HepG2 (cell line): ENCODE data around the gene ZNF512B. TPM values are rescaled to one million over a fixed set of nuclear protein-coding genes. Genes with fewer than 3 reads are reported as not detected.

Experiments used
- HNF4A ChIP-seq: sonication (generic); formaldehyde crosslinking; IDR thresholded peaks from 2 replicates; pipeline ENCODE4 v1.4.0; 2020; ENCODE audit warnings: missing genetic modification reagents
- IKZF1 ChIP-seq: fragments of 450-650 bp; IDR thresholded peaks from 2 replicates; pipeline ENCODE4 v1.7.1; 2016
- MTF1 ChIP-seq: sonication (generic); formaldehyde crosslinking; IDR thresholded peaks from 2 replicates; pipeline ENCODE4 v1.5.0; 2020; ENCODE audit warnings: missing genetic modification reagents
- RBFOX2 ChIP-seq: fragments of 200-400 bp; formaldehyde crosslinking; IDR thresholded peaks from 2 replicates; pipeline ENCODE4 v1.6.1; 2017; ENCODE audit warnings: low read depth, mild to moderate bottlenecking, low read length
- SP5 ChIP-seq: IDR thresholded peaks from 2 replicates; pipeline ENCODE4 v1.6.1; 2016; ENCODE audit warnings: low read depth, borderline replicate concordance
- ZBED4 ChIP-seq: sonication (generic); formaldehyde crosslinking; IDR thresholded peaks from 2 replicates; pipeline ENCODE4 v1.4.0; 2020; ENCODE audit warnings: missing genetic modification reagents, borderline replicate concordance
- ZBTB2 ChIP-seq: sonication (generic); formaldehyde crosslinking; IDR thresholded peaks from 2 replicates; pipeline ENCODE4 v1.8.0; 2022; ENCODE audit warnings: low read depth, missing genetic modification reagents
- ZSCAN29 ChIP-seq: sonication (generic); formaldehyde crosslinking; conservative IDR thresholded peaks from 2 replicates; pipeline ENCODE4 v1.4.0; 2020; ENCODE audit warnings: mild to moderate bottlenecking, missing genetic modification reagents
- polyA plus RNA-seq, 8 experiments: library from polyadenylated mRNA; depleted of rRNA in 3 of 8; stranded (reverse) in 7 of 8; unstranded in 1 of 8; fragments of >200 nt; fragmentation: Illumina TruSeq in 4 of 8; extraction: Trizol in 4 of 8; gene quantifications; 2 replicates each; pipeline versions ENCODE4 v1.2.1 to v1.2.3, GENCODE V29; 2011 to 2016; ENCODE audit warnings: low read depth in 4 of 8, missing spikeins in 1 of 8, mixed read lengths in 1 of 8; ENCODE audit not compliant: insufficient read depth in 1 of 8
- total RNA-seq, 5 experiments: library from RNA; depleted of rRNA; stranded (reverse); fragments of >200 nt; fragmentation: Illumina TruSeq; extraction: Trizol; gene quantifications; 2 replicates each; pipeline ENCODE4 v1.2.3, GENCODE V29; 2016; ENCODE audit warnings: low read depth in 1 of 5

ZNF512B gene
- total and polyA plus RNA-seq, 2 of the 13 experiments (the other 11 are each of a cell fraction or from before 2014, with no cell fraction given) = 11.5 to 30.6 TPM

GRCh38 chr20:63968928-63969760, 586 bp downstream of the ZNF512B start (continued):
- TF ChIP-seq ZBED4 (CRISPR knock-in tag) = no peak
- 0 out of 2 replicates have a peak, but pooled peaks have one; percentile 25 for TF ChIP-seq ZBTB2 (CRISPR knock-in tag)
- no peak for TF ChIP-seq ZSCAN29 (CRISPR knock-in tag)
- TF ChIP-seq IKZF1 = no peak
- TF ChIP-seq MTF1 (CRISPR knock-in tag) = no peak
- TF ChIP-seq SP5 (CRISPR knock-in tag) = peak; percentile 51; the same call in 1 of the 2 replicates
- TF ChIP-seq HNF4A (CRISPR knock-in tag) = peak; percentile 96
- peak; percentile 92 for TF ChIP-seq RBFOX2
- TF ChIP-seq, all 625 proteins: peak for 297
